RWPE1 (cell line): ENCODE results near the gene TYRP1.
A peak's percentile ranks its signal among the peaks of the same experiment; 100 is the strongest.

ENCODE experiments used
- CTCF ChIA-PET: fragments of 350-600 bp; sonication (Branson Sonifier 250); formaldehyde crosslinking; extraction: SDS; loops from one replicate; lab custom pipeline; 2021; lab: Yijun Ruan, JAX
- POLR2A ChIA-PET: fragments of 400-600 bp; formaldehyde crosslinking; extraction: SDS; loops from one replicate; lab custom pipeline; 2020; ENCODE audit warnings: antibody characterized with exemption; ENCODE audit not compliant: low non-redundant PET; lab: Yijun Ruan, JAX
- DNase-seq: peaks from one replicate; pipeline ENCODE4 v3.0.0; 2012; ENCODE audit warnings: low spot score
- H3K27ac ChIP-seq: fragments of 450-650 bp; 2 replicates; pipeline ENCODE4 v1.5.1; 2017
- TF ChIP-seq, protein P1 (sequence below): fragments of 450-650 bp; conservative IDR thresholded peaks from 2 replicates; pipeline ENCODE4 v1.5.1; 2017; ENCODE audit warnings: low read depth, mild to moderate bottlenecking

TYRP1 gene

DNA sequence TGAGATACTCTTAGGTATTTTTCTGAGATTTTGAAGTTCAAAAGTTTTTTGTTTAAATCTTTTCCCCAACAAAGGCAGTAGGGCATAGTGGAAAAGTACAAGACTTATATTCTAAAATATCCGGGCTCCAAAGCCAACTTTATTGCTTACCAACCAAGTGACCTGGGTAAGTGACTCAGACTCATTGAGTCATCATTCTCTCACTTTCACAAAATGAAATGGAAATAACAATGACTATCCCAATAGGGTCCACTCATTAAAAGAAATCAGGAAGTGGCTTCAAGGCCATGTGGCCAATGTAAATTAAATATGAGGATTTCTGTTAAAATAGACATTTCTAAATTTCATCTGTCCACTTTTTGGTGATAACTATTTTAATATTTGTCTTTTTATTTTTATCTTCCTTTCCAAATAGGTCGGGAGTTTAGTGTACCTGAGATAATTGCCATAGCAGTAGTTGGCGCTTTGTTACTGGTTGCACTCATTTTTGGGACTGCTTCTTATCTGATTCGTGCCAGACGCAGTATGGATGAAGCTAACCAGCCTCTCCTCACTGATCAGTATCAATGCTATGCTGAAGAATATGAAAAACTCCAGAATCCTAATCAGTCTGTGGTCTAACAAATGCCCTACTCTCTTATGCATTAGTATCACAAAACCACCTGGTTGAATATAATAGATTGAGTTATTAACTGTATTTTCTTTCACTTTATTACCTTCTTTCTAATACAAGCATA is 15.5 kb downstream of the TYRP1 start:
- TF ChIP-seq, protein P1, sequence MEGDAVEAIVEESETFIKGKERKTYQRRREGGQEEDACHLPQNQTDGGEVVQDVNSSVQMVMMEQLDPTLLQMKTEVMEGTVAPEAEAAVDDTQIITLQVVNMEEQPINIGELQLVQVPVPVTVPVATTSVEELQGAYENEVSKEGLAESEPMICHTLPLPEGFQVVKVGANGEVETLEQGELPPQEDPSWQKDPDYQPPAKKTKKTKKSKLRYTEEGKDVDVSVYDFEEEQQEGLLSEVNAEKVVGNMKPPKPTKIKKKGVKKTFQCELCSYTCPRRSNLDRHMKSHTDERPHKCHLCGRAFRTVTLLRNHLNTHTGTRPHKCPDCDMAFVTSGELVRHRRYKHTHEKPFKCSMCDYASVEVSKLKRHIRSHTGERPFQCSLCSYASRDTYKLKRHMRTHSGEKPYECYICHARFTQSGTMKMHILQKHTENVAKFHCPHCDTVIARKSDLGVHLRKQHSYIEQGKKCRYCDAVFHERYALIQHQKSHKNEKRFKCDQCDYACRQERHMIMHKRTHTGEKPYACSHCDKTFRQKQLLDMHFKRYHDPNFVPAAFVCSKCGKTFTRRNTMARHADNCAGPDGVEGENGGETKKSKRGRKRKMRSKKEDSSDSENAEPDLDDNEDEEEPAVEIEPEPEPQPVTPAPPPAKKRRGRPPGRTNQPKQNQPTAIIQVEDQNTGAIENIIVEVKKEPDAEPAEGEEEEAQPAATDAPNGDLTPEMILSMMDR = no peak
- peak; percentile 43 for DNase-seq
- POLR2A ChIA-PET = no interaction called here
- CTCF ChIA-PET = no interaction called here
- no peak overlapping the region for H3K27ac ChIP-seq

DNA sequence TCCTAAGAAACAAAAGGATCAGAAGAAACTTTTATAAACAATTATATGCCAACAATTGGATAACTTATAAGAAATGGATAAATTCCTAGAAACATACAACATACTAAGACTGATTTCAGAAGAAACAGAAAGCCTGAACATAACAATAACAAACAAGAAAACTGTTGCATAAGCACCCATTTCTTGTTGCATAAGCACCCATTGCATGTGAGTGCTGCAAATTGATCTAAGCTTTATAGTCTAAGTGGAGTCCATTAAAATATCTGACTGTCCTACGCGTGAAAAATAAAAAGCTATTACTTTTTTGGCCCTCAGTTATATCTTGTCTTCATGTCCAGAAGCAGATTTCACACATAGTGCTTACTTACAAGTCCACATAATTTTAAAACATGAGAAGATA is 19.3 kb downstream of the TYRP1 start:
- POLR2A ChIA-PET = no interaction called here
- CTCF ChIA-PET = no interaction called here
- TF ChIP-seq, protein P1 = no peak
- no peak for DNase-seq
- no peak overlapping the region for H3K27ac ChIP-seq

DNA sequence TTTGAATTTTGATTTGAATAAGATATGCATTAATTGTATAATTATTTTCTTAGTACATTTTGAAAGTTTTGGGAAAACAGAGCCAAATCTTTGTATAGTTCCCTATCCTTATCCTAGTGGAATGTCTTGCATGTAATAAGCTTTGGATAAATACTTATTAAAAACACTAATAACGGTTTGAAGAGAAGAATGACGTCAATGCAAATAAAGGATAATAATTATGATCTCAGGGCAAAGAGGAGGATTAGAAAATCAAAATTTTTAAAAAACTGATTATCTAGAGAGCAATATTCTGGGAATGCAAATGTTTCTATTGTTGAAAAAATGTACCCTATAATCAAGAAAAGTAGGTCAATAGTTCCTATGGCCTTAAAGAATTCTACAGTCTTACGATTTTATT is 22.1 kb downstream of the TYRP1 start:
- POLR2A ChIA-PET = no interaction called here
- CTCF ChIA-PET = no interaction called here

DNA sequence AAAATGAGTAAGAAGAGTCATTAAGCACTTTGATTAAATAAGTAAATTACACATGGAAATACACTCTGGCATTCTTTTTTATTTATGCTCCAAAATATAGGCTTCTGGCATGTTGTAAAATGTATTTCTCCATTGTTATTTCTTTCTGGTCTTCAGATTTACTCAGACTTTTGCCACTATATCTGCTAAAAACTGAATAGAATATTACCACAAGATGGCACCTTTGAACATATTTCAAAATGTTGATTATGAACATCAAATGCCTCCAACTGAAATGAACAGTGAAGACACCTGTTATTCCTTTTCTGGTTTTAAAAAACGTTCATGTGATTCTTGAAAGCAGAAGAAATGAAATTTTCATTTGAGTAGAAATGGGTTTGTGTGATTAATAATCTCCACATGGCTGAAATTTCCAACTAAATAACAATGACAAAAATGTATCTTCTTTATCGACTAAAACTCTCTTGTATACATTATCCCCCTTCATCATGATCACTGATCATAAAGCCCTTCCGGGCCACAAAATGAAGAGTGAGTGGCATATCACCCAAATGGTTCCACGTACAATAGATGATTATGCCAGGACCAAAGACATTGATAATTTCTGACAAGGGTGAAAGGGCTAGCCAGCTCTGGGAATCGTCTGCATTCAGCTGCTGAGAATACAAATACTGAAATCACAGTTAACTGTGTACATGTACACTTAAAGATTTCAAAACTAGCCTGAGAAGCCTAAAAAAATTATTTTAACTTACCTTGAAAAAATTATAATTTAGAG is 23.8 kb downstream of the TYRP1 start:
- CTCF ChIA-PET = interaction anchor here (0.7 kb wide), 1 partner anchor 1957 kb away, joined by 3 read pairs; no protein-coding TSS in a partner anchor

More for the DNA sequence above, 22.1 kb downstream of the TYRP1 start:
- TF ChIP-seq, protein P1 = no peak
- DNase-seq = no peak
- H3K27ac ChIP-seq = no peak overlapping the region

DNA sequence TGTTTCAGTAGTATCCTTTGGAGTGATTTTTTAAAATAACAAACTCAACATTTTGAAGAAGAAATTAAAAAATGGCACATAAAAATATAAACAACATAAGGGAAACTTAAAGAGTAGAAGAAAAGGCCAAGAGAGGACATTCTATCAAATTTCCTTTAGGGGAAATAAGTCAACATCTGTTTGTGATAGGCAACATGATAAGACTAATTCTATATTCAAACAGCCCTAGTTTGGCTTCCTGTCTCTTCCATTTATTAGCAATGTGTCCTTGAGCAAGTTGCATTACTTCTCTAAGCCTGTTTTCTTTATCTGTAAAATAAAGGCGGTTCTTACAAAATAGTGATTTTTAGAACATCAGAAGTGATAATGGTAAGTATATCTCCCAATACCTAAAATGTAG is 24.7 kb downstream of the TYRP1 start:
- ChIA-PET POLR2A (no interaction called here), CTCF (interaction anchor here (0.6 to 1.2 kb wide), 2 partner anchors 20 to 316 kb away, joined by 3 to 4 read pairs; no protein-coding TSS in a partner anchor)
- no peak for DNase-seq
- no peak overlapping the region for H3K27ac ChIP-seq
- TF ChIP-seq, protein P1 = no peak

More for the DNA sequence above, 23.8 kb downstream of the TYRP1 start:
- TF ChIP-seq, protein P1 = 0 out of 2 replicates have a peak, but pooled peaks have one; percentile 14
- POLR2A ChIA-PET = no interaction called here
- no peak for DNase-seq
- no peak overlapping the region for H3K27ac ChIP-seq

DNA sequence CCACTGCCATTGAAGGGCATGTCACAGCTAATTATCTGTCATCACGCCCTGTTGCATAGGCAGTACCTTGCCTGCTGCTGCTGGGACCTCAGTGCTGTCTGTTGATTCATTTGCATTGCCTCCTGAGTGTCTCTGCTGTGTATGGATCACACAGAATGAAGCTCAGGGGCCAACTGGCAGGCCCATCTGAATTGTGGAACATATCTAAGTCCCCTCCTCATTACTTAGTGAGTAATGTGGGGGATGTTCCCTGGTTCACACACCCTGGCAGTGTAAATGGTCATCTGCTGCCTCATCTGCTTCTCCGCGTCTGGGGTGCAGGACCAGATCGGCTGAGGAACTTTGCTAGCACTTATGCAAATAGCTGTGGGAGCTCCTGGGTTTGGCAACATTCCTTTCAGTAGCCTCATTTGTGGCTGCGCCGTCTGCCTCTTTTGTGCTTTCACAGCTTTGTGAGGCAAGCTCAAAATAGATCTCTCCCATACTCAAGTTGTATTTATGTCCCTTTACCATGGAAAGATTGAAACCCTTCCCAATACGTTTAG is 25.4 kb downstream of the TYRP1 start:
- POLR2A ChIA-PET = no interaction called here
- CTCF ChIA-PET = interaction anchor here (0.5 to 1.2 kb wide), 3 partner anchors 16 to 316 kb away, joined by 3 to 5 read pairs (median 4); no protein-coding TSS in a partner anchor
- DNase-seq = no peak
- TF ChIP-seq, protein P1 = no peak
- no peak overlapping the region for H3K27ac ChIP-seq
